Left lung (tissue), 10 donors: ENCODE data around the gene PITPNM3. TPM values are rescaled to one million over a fixed set of nuclear protein-coding genes. Genes with fewer than 3 reads are reported as not detected.

ENCODE experiments used
- ATAC-seq: fragments of 200-7000 bp; cut with Tn5 transposase; one replicate; pipeline ENCODE4 v1.9.1; 2020; ENCODE audit warnings: moderate library complexity
- DNase-seq, 4 donors: peaks; one replicate each; pipeline ENCODE4 v3.0.0-alpha.2; 2013 to 2020
- H3K27ac ChIP-seq, 2 donors: fragments of 200-600 bp; sonication (generic) in 1 of 2; one replicate each; pipeline versions ENCODE4 v1.5.0 to v1.8.0; 2020 to 2021
- H3K27me3 ChIP-seq, 2 donors: fragments of 200-600 bp; sonication (generic) in 1 of 2; one replicate each; pipeline versions ENCODE4 v1.5.0 to v1.8.0; 2020 to 2021
- H3K36me3 ChIP-seq, 2 donors: fragments of 200-600 bp; sonication (generic) in 1 of 2; one replicate each; pipeline versions ENCODE4 v1.5.0 to v1.8.0; 2020 to 2021
- H3K4me1 ChIP-seq, 2 donors: fragments of 200-600 bp; one replicate each; pipeline ENCODE4 v1.8.0; 2021
- H3K4me3 ChIP-seq, 2 donors: fragments of 200-600 bp; sonication (generic) in 1 of 2; one replicate each; pipeline versions ENCODE4 v1.5.0 to v1.8.0; 2020 to 2021; ENCODE audit warnings: mild to moderate bottlenecking in 1 of 2
- H3K9me3 ChIP-seq, 2 donors: fragments of 200-600 bp; sonication (generic) in 1 of 2; one replicate each; pipeline versions ENCODE4 v1.5.0 to v1.8.0; 2020 to 2021
- intact Hi-C, 2 donors: fragments of 100-400 bp; cut with DNase I; formaldehyde crosslinking; loops; one replicate each; pipeline versions ENCODE4 v1.11.2 to v1.14.2; 2022
- polyA plus RNA-seq, 6 donors: library from polyadenylated mRNA; unstranded; fragments of 120-200 nt; gene quantifications; one replicate each; pipeline ENCODE4 v1.2.1, GENCODE V29; 2013; ENCODE audit not compliant: insufficient read length in 6 of 6
- total RNA-seq, 2 donors: library from RNA; stranded (reverse); fragmentation: NEBNext Ultra II Directional; extraction: Animal tissue kit (Norgen Biotek cat#: 25700); gene quantifications; one replicate each; pipeline ENCODE4 v1.2.1, GENCODE V29; 2021
- TF ChIP-seq, protein P1 (sequence below), 2 donors: fragments of 200-600 bp; sonication (generic) in 1 of 2; IDR thresholded peaks; one replicate each; pipeline versions ENCODE4 v1.5.0 to v1.8.0; 2021; ENCODE audit warnings: antibody characterized with exemption in 2 of 2
- donor health status: DM: no; HTN: yes; CAD: no.
- donor health status: DM: no; HTN: no; CAD: no.

Gene PITPNM3
- total and polyA plus RNA-seq, 8 donors, result 3.6 to 13.8 (median 5.8) TPM

DNA sequence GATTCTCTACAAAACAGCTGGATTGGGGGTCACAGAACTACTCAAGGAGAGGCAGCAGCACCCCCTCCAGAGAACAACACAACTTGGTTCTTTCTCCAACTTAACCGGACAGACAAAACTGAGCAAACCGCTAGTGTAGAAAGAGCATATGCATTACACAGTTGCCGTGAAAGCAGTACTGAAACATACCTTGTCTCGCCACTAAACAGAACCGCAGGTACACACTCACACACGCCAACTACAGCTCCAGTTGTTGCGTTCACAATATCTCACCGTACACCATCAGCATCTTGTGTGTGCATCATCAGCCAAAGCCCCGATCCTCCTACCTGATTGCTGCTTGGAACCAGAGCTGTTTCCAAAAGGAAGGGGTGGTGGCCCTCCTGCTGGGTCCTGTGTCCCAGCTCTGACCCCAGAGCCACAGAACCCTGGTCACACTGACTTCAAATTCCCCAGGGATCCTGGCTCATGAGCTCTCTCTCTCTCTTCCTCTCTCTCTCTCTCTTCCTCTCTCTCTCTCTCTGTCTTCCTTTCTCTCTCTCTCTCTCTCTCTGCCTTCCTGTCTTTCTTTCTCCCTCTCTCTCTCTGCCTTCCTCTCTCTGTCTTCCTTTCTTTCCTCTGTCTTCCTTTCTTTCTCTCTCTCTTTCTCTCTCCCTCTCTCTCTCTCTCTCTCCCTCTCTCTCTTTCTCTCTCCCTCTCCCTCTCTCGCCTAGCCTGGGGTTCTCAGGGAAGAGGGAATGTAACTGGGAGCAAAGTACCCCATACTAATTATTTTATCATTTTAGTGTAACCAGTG, 103.7 kb downstream of the PITPNM3 start:
- peaks cover 0 to 4% of the 10 kb centered on the region in 2 donors for H3K4me1 ChIP-seq
- no peak overlapping the region for H3K4me3 ChIP-seq
- peaks cover 0 to 15% of the 10 kb centered on the region in 2 donors for H3K36me3 ChIP-seq
- intact Hi-C loops, result no loop called here
- TF ChIP-seq, protein P1, sequence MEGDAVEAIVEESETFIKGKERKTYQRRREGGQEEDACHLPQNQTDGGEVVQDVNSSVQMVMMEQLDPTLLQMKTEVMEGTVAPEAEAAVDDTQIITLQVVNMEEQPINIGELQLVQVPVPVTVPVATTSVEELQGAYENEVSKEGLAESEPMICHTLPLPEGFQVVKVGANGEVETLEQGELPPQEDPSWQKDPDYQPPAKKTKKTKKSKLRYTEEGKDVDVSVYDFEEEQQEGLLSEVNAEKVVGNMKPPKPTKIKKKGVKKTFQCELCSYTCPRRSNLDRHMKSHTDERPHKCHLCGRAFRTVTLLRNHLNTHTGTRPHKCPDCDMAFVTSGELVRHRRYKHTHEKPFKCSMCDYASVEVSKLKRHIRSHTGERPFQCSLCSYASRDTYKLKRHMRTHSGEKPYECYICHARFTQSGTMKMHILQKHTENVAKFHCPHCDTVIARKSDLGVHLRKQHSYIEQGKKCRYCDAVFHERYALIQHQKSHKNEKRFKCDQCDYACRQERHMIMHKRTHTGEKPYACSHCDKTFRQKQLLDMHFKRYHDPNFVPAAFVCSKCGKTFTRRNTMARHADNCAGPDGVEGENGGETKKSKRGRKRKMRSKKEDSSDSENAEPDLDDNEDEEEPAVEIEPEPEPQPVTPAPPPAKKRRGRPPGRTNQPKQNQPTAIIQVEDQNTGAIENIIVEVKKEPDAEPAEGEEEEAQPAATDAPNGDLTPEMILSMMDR (IDR thresholded peaks at IDR 0.05), result no peak
- DNase-seq (no peak), ATAC-seq (no peak)
- peaks cover 0 to 25% of the 10 kb centered on the region in 2 donors for H3K27me3 ChIP-seq
- H3K9me3 ChIP-seq, result no peaks in the 10 kb centered on the region
- no peak overlapping the region for H3K27ac ChIP-seq

GRCh38 chr17:6450926-6451832, 105.2 kb downstream of the PITPNM3 start:
- no peaks in the 10 kb centered on the region for H3K9me3 ChIP-seq
- no peak overlapping the region for H3K4me3 ChIP-seq
- DNase-seq (no peak), ATAC-seq (no peak)
- H3K36me3 ChIP-seq, result peaks cover 0 to 15% of the 10 kb centered on the region in 2 donors
- intact Hi-C loops, result no loop called here
- TF ChIP-seq, protein P1 (IDR thresholded peaks at IDR 0.05), result no peak
- H3K27ac ChIP-seq, result no peak overlapping the region
- H3K27me3 ChIP-seq, result peaks cover 0 to 21% of the 10 kb centered on the region in 2 donors
- H3K4me1 ChIP-seq, result peaks cover 0 to 4% of the 10 kb centered on the region in 2 donors

GRCh38 chr17:6449307-6449706, 107.0 kb downstream of the PITPNM3 start:
- Histone ChIP-seq H3K36me3 (peaks cover 0 to 15% of the 10 kb centered on the region in 2 donors), H3K9me3 (no peaks in the 10 kb centered on the region), H3K4me3 (no peak overlapping the region), H3K4me1 (peaks cover 6% of the 10 kb centered on the region in 2 donors), H3K27ac (no peak overlapping the region), H3K27me3 (peaks cover 0 to 3% of the 10 kb centered on the region in 2 donors)
- DNase-seq (no peak), ATAC-seq (no peak)
- intact Hi-C loops, result no loop called here
- TF ChIP-seq, protein P1 (IDR thresholded peaks at IDR 0.05), result no peak

DNA sequence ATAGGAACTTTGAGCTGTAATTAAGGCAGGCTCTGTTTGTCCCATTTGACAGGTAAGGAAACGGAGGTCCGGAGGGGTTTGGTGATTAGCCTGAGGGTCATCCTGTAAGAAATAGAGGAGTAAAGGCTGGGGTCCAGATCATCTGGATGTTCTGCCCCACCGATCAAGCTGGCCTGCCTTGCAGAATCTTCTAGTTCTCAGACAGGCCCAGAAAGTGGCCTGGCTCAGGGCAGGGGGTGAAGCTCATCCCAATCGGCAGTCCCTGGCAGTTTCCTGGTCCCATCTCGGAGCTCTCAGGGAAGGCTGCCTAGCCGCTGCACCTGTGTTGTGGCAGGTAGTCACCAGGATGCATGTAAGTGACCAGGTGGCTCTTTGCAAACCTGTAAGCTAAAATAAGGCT, 107.9 kb downstream of the PITPNM3 start:
- DNase-seq, result no peak
- Histone ChIP-seq H3K27ac (no peak overlapping the region), H3K36me3 (peaks cover 0 to 15% of the 10 kb centered on the region in 2 donors), H3K27me3 (no peaks in the 10 kb centered on the region), H3K4me3 (no peak overlapping the region), H3K9me3 (no peaks in the 10 kb centered on the region), H3K4me1 (peaks cover 10 to 12% of the 10 kb centered on the region in 2 donors)
- intact Hi-C loops, result no loop called here
- TF ChIP-seq, protein P1 (IDR thresholded peaks at IDR 0.05), result no peak
- ATAC-seq, result no peak
